NCI-H1092 (cell line): ENCODE results near the gene NPNT.
"Not testable (repeated sequence)": the region's sequence is repeated elsewhere in the genome, so short reads cannot be mapped to it uniquely, and the experiment has no call there.

Source experiments
- DNase-seq: peaks from one replicate; lab custom pipeline; 2025; lab: John Stamatoyannopoulos, UW

NPNT gene, protein sequence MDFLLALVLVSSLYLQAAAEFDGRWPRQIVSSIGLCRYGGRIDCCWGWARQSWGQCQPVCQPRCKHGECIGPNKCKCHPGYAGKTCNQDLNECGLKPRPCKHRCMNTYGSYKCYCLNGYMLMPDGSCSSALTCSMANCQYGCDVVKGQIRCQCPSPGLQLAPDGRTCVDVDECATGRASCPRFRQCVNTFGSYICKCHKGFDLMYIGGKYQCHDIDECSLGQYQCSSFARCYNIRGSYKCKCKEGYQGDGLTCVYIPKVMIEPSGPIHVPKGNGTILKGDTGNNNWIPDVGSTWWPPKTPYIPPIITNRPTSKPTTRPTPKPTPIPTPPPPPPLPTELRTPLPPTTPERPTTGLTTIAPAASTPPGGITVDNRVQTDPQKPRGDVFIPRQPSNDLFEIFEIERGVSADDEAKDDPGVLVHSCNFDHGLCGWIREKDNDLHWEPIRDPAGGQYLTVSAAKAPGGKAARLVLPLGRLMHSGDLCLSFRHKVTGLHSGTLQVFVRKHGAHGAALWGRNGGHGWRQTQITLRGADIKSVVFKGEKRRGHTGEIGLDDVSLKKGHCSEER

DNA sequence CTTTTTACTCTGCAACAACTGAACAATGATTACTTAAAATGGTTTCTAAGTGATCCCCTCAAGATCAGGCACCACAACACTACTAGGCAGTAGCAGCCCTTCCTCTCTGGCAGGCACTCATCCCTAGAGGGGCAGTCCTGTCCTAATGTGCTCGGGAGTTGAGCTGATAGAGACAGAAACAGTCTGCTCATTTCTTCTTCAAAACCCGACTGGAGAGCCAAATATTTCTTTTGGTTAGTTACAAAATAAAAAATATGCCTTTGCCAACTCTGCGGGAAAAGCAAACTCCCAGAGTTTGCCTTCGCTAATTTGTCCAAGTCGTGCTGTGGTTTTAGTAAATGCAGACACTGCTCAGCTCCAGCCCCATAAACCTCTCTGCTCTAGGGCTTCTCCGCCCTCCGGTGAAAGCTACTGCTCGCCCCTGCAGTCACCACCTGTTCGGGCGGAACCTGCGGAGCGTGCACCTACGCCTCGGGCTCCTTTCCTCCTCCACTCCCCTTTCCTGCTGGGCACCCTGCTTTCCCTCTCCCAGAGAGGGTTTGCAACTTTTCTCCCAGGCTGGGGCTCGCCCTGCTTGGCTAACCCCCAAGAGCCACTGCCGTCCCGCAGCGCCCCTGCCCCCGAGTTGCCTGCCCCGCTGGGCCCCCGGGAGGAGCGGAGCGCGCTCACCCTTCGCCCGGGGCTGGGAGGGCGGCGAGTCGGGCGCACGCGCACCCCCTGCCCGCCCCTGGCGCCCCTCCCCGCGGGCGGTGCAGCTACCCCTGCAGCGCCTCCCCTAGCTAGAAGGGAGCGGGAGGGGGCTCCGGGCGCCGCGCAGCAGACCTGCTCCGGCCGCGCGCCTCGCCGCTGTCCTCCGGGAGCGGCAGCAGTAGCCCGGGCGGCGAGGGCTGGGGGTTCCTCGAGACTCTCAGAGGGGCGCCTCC, at the start of gene NPNT:
Gene NPNT, plus strand, starts transcription at position 812 of the 923 bp plus-strand sequence. CDS start 182 bp downstream, outside the sequence.
- DNase-seq: peak; percentile 34

DNA sequence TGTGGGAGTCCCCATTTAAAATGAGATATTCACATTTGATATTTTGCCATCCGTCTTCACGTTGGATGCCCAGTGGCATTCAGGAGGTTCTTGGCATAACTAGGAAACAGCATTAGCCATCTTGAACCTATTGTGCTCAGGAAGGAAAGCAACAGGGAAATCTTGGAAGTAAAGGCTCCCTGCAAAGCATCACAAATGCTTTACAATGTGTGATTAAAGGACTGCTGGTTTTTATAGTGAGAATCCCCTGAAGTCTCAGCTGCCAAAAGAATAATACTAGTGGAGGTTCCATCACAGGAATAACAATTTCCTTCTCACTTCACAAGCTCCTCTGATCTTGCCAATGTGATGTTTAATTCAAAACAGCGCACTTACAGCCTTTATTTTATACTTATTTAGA, 49.7 kb upstream of the NPNT start:
- no peak for DNase-seq

- DNase-seq: not testable (repeated sequence)
These were observed 46.9 kb upstream of the NPNT start for GRCh38 chr4:105848359-105848758.

GRCh38 chr4:105851196-105851595, 44.1 kb upstream of the NPNT start:
- no peak for DNase-seq

- DNase-seq: not testable (repeated sequence)
These were observed 43.0 kb upstream of the NPNT start for GRCh38 chr4:105852230-105852629.

- DNase-seq: no peak
These were observed 36.7 kb upstream of the NPNT start for GRCh38 chr4:105858466-105859040.

- no peak for DNase-seq
These were observed 36.0 kb upstream of the NPNT start for GRCh38 chr4:105859233-105859632.

DNA sequence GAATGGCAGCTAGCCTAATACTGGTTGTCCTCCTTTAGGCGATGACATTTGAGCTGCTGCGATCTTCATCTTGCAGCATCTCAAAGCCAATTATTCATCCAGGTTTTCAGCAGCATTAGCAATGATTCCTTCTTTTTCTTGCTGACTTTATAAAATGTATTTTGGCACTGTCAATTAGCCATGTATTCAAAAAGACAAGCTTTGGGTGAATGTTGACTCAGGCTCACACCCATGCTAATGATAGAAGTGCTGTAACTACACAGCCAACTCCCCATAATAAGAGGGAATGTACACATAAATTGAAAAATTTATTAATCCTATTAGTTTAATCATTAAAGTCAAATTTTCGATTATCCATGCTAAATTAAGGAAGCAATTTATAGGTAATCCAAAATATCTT, 24.3 kb upstream of the NPNT start:
- DNase-seq: no peak

DNA sequence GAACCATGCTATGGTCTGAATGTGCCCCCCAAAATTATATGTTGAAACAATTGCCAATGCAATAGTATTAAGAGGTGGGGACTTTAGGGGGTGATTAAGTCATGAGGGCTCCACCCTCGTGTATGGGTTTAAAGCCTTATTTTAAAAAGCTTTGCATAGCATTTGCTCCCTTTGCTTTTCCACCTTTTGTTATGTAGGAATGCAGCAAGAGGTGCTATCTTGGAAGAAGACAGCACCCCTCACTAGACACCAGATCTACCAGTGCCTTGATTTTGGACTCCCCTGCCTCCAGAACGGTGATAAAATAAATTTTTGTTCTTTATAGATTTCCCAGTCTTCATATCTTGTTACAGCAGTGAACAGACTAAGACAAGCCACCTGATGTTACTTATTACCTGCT, 23.3 kb upstream of the NPNT start:
- no peak for DNase-seq

DNA sequence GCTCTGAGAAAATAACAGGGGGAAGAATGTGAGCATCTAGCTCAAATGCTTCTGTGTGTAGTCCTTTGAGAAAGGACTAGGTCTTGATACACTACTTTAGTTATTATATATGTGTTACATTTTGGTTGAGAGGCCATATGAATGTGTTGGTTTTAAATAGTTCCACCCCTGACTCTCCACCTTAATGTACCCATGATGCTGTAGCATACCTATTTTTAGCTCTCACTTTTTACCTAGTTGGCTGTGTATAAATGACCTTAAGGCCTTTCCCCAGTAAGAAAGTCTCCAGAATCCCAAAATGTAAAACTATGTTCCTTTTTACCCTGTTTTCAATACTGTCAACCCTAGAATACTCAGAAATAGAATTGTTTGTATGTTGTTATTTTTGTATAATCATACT, 20.0 kb upstream of the NPNT start:
- no peak for DNase-seq

- no peak for DNase-seq
These were observed 16.6 kb upstream of the NPNT start for GRCh38 chr4:105878668-105879067.

- DNase-seq: no peak
These were observed 7.8 kb upstream of the NPNT start for GRCh38 chr4:105887508-105887907.

DNA sequence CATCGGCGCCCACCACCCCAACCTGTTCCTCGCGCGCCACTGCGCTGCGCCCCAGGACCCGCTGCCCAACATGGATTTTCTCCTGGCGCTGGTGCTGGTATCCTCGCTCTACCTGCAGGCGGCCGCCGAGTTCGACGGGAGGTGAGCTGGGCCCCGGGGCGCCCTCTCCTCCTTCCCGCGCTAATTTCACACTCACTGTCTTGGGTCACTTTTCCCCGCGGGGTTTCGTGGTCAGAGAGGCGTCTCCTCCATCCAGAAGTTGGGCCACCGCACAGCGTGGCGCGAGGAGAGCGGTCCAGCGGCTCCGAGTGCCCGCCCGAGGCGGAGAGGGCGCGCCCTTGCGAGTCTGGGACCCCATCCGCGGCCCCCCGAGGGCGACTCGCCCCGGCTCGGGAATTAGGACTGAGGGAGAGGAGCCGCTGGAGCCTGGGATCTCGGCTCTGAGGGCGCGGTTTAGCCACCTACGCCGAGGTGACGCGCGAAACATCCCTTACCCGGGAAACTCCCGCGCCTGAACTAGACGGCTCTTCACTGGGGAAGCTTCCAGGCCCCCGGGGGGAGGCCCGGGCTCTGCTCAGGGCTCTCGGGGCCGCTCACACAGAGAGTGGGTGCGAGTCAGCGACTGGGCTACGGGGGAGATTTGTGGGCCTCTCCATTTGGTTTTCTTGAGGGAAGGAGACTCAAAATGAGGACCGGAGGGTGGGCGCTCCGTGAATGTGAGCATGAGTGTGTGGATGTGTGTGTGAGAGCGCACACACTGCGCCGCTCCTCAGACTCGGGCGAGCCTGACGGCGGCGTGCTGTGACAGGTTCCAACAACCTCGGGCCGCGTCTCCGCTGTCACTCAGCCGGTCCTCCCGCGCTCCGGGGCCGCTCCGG, 551 bp downstream of the NPNT start:
- peak; percentile 33 for DNase-seq

- DNase-seq: no peak
These were observed 1.2 kb downstream of the NPNT start for GRCh38 chr4:105896461-105896942.

DNA sequence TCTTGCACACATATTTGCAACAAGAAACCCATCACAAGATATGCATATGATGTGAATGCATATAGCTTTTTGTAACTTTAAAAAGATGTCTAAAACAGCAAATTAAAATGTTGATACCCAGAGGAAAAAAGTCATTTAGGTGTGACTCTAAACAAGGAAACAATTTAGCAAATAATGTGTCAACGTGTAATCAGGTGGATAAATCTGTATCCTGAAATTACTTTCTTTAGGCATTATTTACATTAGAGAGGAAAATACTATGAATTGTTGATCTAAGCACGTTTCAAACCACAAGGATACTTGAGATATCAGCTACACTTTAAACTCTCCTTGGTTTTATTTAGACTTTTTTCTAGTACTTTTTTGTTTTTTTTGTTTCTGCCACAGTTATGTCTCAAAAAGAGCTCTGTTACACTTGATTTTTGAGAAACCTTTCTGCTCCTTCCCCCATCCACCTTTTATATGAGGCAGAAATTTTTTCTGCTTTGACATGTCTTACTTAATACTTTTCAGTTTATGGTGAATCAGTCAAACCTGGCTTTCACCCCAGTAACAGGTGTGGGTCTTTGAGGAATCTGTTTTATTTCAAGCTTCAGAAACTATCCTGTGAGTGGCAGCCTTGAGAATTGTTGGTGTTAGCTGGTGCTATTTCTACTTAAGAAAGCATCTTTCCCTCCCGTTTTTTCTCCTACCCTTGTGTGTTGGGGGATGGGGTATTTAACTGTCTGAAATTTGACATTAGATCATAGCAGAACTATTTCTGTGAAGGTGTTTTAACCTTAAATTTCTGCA, 1.9 kb downstream of the NPNT start:
- DNase-seq: no peak

GRCh38 chr4:105900541-105900940, 5.3 kb downstream of the NPNT start:
- no peak for DNase-seq

- DNase-seq: no peak
These were observed 7.4 kb downstream of the NPNT start for GRCh38 chr4:105902550-105903262.

- DNase-seq: no peak
These were observed 14.6 kb downstream of the NPNT start for GRCh38 chr4:105909787-105910281.

DNA sequence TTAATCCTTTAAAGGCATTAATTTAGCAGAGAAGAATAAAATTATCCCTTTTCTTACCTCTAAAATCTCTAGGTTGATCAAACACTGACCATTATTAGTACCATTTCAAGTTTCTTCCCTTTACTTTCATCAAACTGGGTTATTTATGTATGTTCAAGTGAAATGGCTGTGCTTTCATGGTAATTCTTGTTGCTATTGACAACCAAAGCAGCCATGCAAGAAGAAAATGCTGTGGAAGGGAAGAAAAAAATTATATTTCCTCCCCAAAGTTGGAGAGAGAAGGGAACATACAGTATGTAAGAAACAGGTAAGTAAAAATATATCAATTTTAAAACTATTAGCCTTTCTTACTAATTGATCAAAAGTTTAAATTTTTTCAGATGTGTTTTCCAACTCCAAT, 16.2 kb downstream of the NPNT start:
- no peak for DNase-seq
